Effector CD8-positive, alpha-beta T cell (primary cell): Measurements from ENCODE around the gene ZNF423.

ENCODE experiments used
- DNase-seq: peaks from one replicate; lab custom pipeline; 2025; lab: John Stamatoyannopoulos, UW

Gene ZNF423

DNA sequence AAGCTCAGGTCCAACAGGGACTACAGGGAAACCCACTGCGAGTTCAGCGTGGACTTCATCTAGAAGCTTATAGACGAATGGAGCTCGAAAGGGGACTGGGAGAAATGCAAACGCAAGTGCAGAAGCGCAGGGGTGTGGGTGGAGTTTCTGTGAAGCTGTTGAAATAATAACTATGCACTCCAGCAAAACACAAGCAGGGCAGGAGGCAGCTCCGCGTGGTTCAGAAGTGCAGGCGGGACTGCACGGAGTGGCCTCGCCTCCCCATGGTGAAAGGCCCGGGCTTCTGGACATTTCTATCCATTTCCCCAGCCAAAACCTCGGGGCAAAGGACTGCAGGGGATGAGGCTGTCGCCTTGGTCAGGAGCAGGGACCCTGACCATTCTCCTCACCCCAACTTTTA is 74.5 kb downstream of the ZNF423 start:
- DNase-seq: no peak

GRCh38 chr16:49780433-49780832 is 75.5 kb downstream of the ZNF423 start:
- DNase-seq: no peak

GRCh38 chr16:49779979-49780378 is 75.9 kb downstream of the ZNF423 start:
- no peak for DNase-seq

DNA sequence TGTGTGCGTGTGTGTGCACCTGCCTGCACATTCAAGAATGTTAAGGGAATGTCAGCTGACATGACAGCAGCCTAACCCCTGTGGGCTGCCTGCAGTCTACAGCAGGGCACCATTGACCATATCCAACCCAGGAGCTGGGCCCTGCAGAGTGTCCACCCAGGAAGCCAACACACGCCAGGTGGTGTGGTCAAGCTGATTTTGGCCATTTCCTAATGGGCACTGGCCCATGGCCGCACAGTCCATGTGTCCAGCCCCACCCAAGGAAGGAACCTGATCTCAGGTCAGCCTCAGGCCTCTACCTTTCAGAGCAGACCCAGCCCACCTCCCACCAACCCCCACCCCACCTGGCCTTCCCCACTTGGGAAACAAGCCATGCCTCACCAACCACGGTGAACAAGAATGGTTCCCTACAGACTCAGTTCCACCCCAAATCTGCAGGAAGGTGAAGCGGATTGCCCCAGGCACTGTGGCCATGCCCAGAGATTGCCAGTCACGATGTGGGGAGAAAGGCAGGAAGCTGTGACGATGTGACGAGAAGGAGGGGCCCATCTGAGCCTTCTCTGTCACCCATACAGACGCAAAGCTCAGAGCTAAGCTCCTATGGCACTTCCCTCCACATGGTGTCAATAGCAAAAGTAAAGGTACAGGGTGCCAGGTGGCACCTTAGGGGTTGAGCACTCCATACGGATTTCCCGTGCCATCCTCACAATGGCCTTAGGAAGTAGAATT is 77.5 kb downstream of the ZNF423 start:
- DNase-seq: no peak

- no peak for DNase-seq
Observed at GRCh38 chr16:49776734-49777133, 79.2 kb downstream of the ZNF423 start.

GRCh38 chr16:49776085-49776595 is 79.8 kb downstream of the ZNF423 start:
- no peak for DNase-seq

GRCh38 chr16:49775581-49775980 is 80.3 kb downstream of the ZNF423 start:
- DNase-seq: no peak

DNA sequence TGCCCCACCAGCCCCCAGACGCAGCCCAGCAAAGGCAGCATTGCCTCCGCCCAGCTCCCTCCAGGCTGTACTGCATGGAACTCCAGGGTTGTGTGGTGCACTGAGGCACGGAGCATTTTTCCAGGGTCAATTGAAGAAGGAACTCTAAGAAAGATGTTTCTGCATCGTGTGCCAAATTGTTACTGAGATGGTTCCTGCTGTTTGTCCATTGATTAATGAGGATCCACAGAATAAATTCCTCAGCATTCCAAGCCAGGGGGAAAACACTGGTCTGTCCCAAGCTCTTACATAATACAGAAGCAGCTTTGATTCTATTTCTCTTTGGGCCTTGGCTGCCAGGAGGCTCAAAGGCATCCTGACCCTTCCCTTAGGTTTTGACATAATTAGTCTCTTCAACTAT is 80.9 kb downstream of the ZNF423 start:
- DNase-seq: no peak

DNA sequence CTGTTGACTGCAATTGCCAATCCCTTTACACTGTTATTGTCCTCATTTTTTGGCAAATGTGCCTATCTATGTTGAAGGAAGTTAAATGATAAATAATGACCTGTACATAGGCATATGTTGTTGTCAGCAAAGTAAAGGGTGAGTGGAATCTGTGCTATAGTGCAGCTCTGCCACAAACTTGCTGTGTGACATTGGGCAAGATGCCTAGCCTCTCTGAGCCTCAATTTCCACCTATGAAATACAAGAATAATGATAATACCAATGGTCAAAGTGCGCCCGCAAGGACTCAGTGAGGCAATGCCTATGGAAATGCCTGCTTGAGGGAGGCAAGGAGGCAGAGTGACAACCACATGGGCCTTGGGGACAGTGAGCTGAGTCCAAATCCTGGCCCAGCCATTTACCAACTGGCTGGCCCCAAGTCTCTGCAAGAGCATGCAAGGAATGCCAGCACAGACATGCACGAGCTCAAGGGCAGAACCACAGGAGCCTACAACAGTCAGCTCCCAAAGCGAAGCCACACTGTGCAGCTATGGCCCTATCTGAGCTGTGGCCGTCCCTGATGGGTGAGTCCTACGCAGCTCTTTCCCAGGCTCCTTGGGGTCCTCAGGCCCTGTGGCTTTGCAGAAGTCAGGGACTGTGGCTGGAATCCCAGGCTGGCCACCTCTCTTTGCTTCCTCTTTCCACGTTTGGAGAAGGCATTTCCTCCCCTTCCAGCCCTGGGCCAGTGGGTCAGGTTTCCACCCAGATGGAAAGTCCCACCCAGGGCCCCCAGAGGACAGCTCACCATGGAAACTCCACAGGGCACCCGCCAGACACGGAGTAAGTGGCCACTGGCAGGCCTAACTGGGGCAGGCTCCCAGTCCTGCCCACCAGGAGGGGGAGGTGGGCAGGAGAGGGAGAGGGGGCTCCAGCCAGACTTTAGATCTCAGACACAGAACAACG is 82.1 kb downstream of the ZNF423 start:
- no peak for DNase-seq

- DNase-seq: no peak
Observed at GRCh38 chr16:49767998-49768397, 87.9 kb downstream of the ZNF423 start.

DNA sequence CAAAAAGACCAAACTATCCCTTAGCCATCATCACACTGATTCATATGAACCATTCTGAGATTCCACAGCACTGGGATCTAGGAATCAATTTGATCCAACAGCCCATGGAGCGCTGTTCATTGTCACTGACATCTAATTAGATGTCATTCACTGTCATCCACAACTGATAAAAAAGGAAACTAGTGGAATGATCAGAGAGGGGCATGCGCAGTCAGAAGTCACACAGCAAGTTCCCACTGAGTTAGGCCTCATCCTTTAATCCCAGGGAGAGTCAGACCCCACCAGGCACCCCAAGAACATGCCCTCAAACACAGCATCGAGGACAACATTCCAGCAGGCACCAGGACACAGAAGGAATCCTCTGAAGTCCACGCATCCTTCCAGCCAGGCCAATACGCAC is 88.5 kb downstream of the ZNF423 start:
- DNase-seq: no peak

DNA sequence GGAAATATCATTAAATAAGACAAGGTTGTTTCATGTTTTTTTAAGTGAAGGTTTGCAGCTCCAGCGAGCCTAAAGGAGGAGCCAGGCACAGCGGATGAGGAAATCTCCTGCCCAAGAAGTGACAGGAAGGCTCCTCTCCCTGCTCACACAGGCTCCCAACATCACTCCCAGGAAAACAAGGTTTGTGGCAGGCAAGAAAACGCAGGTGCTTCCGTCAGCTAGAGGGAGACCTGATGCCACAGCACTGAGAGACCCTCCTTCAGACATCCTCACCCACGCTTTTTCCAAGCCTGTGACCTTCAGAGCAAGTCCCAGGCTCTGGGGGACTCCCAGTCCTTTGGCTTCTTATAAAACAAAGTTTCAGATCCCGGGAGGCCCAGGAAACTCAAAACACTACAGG is 89.7 kb downstream of the ZNF423 start:
- DNase-seq: no peak

GRCh38 chr16:49763826-49764225 is 92.1 kb downstream of the ZNF423 start:
- DNase-seq: no peak

GRCh38 chr16:49760815-49761214 is 95.1 kb downstream of the ZNF423 start:
- DNase-seq: no peak

DNA sequence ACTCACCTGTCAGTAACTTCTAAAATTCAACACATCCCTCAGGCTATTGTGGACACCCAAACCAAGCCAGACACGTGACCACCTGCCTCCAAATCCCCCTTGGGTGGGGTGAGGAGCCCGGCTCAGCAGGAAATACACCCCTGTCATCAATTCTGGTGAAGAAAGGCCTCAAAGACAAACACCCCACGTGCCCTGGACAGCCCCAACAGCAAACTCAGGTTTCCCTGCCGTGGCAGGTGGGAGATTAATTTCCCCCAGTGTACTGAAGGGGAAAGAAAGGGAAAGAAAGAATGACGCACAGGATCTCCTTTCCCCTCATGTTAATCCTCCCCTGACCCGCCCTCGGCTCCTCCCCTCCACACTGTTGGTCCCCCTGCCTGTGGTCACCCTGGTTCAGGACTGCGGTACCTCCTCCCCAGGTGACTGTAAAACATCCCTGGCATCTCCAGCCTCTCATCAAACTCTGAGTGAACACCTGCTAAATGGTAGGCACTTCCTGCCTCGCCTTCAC is 98.3 kb downstream of the ZNF423 start:
- DNase-seq: no peak

- DNase-seq: no peak
Observed at GRCh38 chr16:49756775-49757558, 98.9 kb downstream of the ZNF423 start.

- DNase-seq: no peak
Observed at GRCh38 chr16:49755716-49756505, 100.0 kb downstream of the ZNF423 start.

DNA sequence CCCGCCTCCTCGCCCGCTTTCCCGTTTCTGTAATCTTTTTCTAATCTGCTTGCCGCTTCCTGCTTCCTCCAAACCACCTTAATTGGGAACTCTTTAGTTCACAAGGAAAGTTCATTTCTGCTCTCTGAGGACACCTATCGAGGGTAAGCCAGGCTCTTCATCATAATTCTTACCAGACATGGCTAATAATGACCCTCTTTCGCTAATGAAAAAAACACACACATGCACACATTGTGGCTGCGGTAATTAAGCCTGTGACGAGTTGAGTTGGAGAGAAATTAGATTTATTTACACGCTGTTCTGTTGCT is 100.6 kb downstream of the ZNF423 start:
- no peak for DNase-seq

- DNase-seq: no peak
Observed at GRCh38 chr16:49754495-49755312, 101.2 kb downstream of the ZNF423 start.

DNA sequence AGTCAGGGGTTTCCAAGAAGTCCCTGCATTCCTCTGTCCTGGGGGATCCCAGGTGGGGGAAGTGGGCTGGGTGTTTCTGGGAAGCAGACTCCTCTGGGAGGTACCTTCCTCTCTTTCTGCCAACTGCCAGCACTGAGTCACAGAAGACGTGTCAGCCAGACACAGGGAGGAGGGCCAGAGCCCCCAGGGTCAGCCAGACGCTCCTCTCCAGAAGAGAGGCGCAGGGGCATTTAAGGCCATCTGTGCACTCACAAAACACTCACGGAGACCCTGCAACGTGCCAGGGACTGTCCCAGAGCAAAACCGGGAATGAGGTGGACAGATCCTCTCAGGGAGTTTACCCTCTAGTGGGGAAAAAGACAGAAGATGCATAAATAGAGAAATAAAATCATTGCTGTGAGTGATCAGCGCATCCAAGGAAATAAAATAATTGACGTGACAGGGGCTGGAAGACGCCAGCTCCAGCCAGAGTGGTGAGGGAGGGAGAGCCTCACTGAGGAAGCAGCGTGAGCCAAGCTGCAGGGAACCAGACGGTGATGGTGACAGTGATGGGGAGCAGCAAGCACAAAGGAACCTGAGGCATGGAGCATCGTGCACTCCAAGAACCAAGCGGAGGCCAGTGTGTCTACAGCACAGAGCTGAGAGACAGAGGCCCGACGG is 105.4 kb downstream of the ZNF423 start:
- DNase-seq: no peak
